H1 (cell line): ENCODE measurements around the gene ETDC. TPM values are rescaled to one million over a fixed set of nuclear protein-coding genes. Genes with fewer than 3 reads are reported as not detected.
A peak's percentile ranks its signal among the peaks of the same experiment; 100 is the strongest.

ENCODE experiments used
- CTCF ChIA-PET: fragments of 300-600 bp; sonication (Branson Sonifier 250); formaldehyde crosslinking; loops from one replicate; lab custom pipeline; 2021; ENCODE audit not compliant: partially characterized antibody; lab: Charles Lee
- POLR2A ChIA-PET: fragments of 300-600 bp; sonication (Branson Sonifier 250); formaldehyde crosslinking; loops from one replicate; lab custom pipeline; 2021; ENCODE audit warnings: inconsistent platforms; ENCODE audit not compliant: partially characterized antibody; lab: Charles Lee
- DNase-seq, 2 experiments: peaks; one replicate each; pipeline versions ENCODE4 v3.0.0 to v3.0.0-alpha.2; 2010 to 2022; ENCODE audit warnings: low spot score in 2 of 2, low read depth in 1 of 2, mixed read lengths in 1 of 2
- FAIRE-seq: peaks from 2 replicates; lab custom pipeline; 2011; peaks lifted over from hg19 to GRCh38; lab: Jason Lieb, UNC
- H2AFZ ChIP-seq: 2 replicates; pipeline ENCODE4 v1.8.1; 2012; ENCODE audit warnings: low read length, inconsistent platforms
- H2AK5ac ChIP-seq: 2 replicates; pipeline ENCODE4 v1.6.1; 2013; ENCODE audit warnings: low read depth, low read length
- H2BK120ac ChIP-seq: replicated peaks from 2 replicates; pipeline ENCODE3; 2013; ENCODE audit warnings: low read depth, low read length, inconsistent platforms
- H2BK12ac ChIP-seq: 2 replicates; pipeline ENCODE4 v1.6.1; 2013; ENCODE audit warnings: low read depth, low read length
- H2BK15ac ChIP-seq: 2 replicates; pipeline ENCODE4 v1.6.1; 2013; ENCODE audit warnings: low read length
- H2BK20ac ChIP-seq: 2 replicates; pipeline ENCODE4 v1.6.1; 2013; ENCODE audit warnings: low read length
- H2BK5ac ChIP-seq: 2 replicates; pipeline ENCODE4 v1.6.1; 2013; ENCODE audit warnings: low read depth, low read length
- H3K14ac ChIP-seq: 2 replicates; pipeline ENCODE4 v1.6.1; 2013; ENCODE audit warnings: inconsistent platforms; ENCODE audit not compliant: insufficient read length
- H3K18ac ChIP-seq: 2 replicates; pipeline ENCODE4 v1.6.1; 2013; ENCODE audit warnings: low read length; ENCODE audit errors: extremely low read depth
- H3K23ac ChIP-seq: 2 replicates; pipeline ENCODE4 v1.6.1; 2013; ENCODE audit warnings: inconsistent platforms; ENCODE audit not compliant: insufficient read length
- H3K23me2 ChIP-seq: 2 replicates; pipeline ENCODE4 v1.6.1; 2013; ENCODE audit warnings: low read depth, low read length
- H3K27ac ChIP-seq: 2 replicates; pipeline ENCODE4 v1.6.1; 2011; ENCODE audit warnings: low read depth, low read length, inconsistent platforms
- H3K27me3 ChIP-seq, 4 experiments: replicated peaks in 1 of 4; 1 replicate in 1 of 4; 2 replicates in 3 of 4; pipeline versions ENCODE4 v1.6.1 to v1.8.1; 2011 to 2013; ENCODE audit warnings: low read length in 3 of 4, mild to moderate bottlenecking in 3 of 4, inconsistent platforms in 2 of 4, mixed read lengths in 2 of 4, moderate library complexity in 1 of 4; ENCODE audit not compliant: control insufficient read depth in 3 of 4, insufficient read depth in 3 of 4; ENCODE audit errors: extremely low read depth in 1 of 4
- H3K36me3 ChIP-seq, 4 experiments: 2 replicates each; pipeline versions ENCODE4 v1.6.1 to v1.8.1; 2011 to 2013; ENCODE audit warnings: mild to moderate bottlenecking in 4 of 4, low read length in 3 of 4, moderate library complexity in 2 of 4, control low read depth in 1 of 4, inconsistent platforms in 1 of 4; ENCODE audit not compliant: insufficient read depth in 4 of 4, control insufficient read depth in 2 of 4
- H3K4ac ChIP-seq: replicated peaks from 2 replicates; pipeline ENCODE3; 2013; ENCODE audit warnings: low read length, low read depth, mixed read lengths, inconsistent platforms; ENCODE audit not compliant: insufficient read length
- H3K4me1 ChIP-seq, 4 experiments: replicated peaks in 1 of 4; 1 replicate in 1 of 4; 2 replicates in 3 of 4; pipeline versions ENCODE4 v1.6.1 to v1.8.1; 2011 to 2013; ENCODE audit warnings: low read length in 3 of 4, inconsistent platforms in 2 of 4, mixed read lengths in 1 of 4; ENCODE audit not compliant: insufficient read depth in 4 of 4, control insufficient read depth in 3 of 4
- H3K4me2 ChIP-seq, 2 experiments: 2 replicates each; pipeline versions ENCODE4 v1.6.1 to v1.8.1; 2011 to 2013; ENCODE audit warnings: low read depth in 2 of 2, low read length in 2 of 2, control low read depth in 1 of 2, inconsistent platforms in 1 of 2, mild to moderate bottlenecking in 1 of 2; ENCODE audit not compliant: insufficient read depth in 1 of 2
- H3K4me3 ChIP-seq, 4 experiments: fragments of 200-600, 300-600 bp in 1 of 4; sonication (generic), shearing (Covaris generic), sonication (Bioruptor Twin) in 1 of 4; 2 replicates each; pipeline versions ENCODE4 v1.5.1 to v1.8.1; 2011 to 2016; ENCODE audit warnings: low read length in 4 of 4, low read depth in 3 of 4, control low read depth in 2 of 4, inconsistent platforms in 2 of 4, mild to moderate bottlenecking in 2 of 4, mixed read lengths in 1 of 4, moderate library complexity in 1 of 4; ENCODE audit not compliant: insufficient read depth in 2 of 4; ENCODE audit errors: extremely low read depth in 1 of 4
- H3K56ac ChIP-seq: replicated peaks from 2 replicates; pipeline ENCODE3; 2013; ENCODE audit warnings: low read depth, mild to moderate bottlenecking, mixed read lengths, low read length, inconsistent platforms; ENCODE audit not compliant: insufficient read length
- H3K79me1 ChIP-seq: 2 replicates; pipeline ENCODE4 v1.6.1; 2013; ENCODE audit warnings: low read depth, low read length, control low read depth
- H3K79me2 ChIP-seq, 2 experiments: 2 replicates each; pipeline versions ENCODE4 v1.6.1 to v1.8.1; 2012 to 2013; ENCODE audit warnings: low read length in 2 of 2, mild to moderate bottlenecking in 2 of 2, inconsistent platforms in 1 of 2; ENCODE audit not compliant: insufficient read depth in 2 of 2, control insufficient read depth in 1 of 2
- H3K9ac ChIP-seq, 4 experiments: replicated peaks in 1 of 4; 1 replicate in 1 of 4; 2 replicates in 3 of 4; pipeline versions ENCODE4 v1.6.1 to v1.8.1; 2011 to 2013; ENCODE audit warnings: low read depth in 3 of 4, low read length in 3 of 4, control low read depth in 2 of 4, mild to moderate bottlenecking in 2 of 4, moderate library complexity in 2 of 4, inconsistent platforms in 1 of 4; ENCODE audit errors: extremely low read depth in 1 of 4
- H3K9me3 ChIP-seq, 2 experiments: 2 replicates each; pipeline versions ENCODE4 v1.6.1 to v1.8.1; 2012 to 2013; ENCODE audit warnings: mild to moderate bottlenecking in 2 of 2, moderate library complexity in 2 of 2, control low read depth in 1 of 2, inconsistent platforms in 1 of 2, low read depth in 1 of 2, low read length in 1 of 2, mixed read lengths in 1 of 2; ENCODE audit not compliant: insufficient read depth in 2 of 2
- H4K20me1 ChIP-seq, 2 experiments: replicated peaks in 1 of 2; 2 replicates each; pipeline versions ENCODE3 to v1.8.1; 2011 to 2013; ENCODE audit warnings: inconsistent platforms in 2 of 2, low read length in 2 of 2, mild to moderate bottlenecking in 1 of 2; ENCODE audit not compliant: insufficient read depth in 2 of 2, control insufficient read depth in 1 of 2
- H4K5ac ChIP-seq: 2 replicates; pipeline ENCODE4 v1.6.1; 2013; ENCODE audit warnings: low read length, low read depth, mixed read lengths, inconsistent platforms; ENCODE audit not compliant: insufficient read length
- H4K8ac ChIP-seq: 2 replicates; pipeline ENCODE4 v1.8.0; 2013; ENCODE audit warnings: mild to moderate bottlenecking, moderate library complexity, low read length, inconsistent platforms; ENCODE audit not compliant: insufficient read depth; ENCODE audit errors: extremely low read depth
- H4K91ac ChIP-seq: replicated peaks from 2 replicates; pipeline ENCODE3; 2013; ENCODE audit warnings: low read length, mixed read lengths, inconsistent platforms; ENCODE audit not compliant: insufficient read length
- RNF2 ChIP-seq: fragments of 200-900, 300-1000 bp; sonication (generic); IDR thresholded peaks from 2 replicates; pipeline ENCODE4 v1.7.1; 2016; ENCODE audit warnings: borderline replicate concordance, low read depth, mild to moderate bottlenecking, antibody characterized with exemption, low read length; ENCODE audit not compliant: poor library complexity, severe bottlenecking; ENCODE audit errors: missing control alignments
- TEAD4 ChIP-seq: IDR thresholded peaks from 2 replicates; pipeline ENCODE4 v1.6.1; 2012; ENCODE audit warnings: low read depth, low read length, inconsistent platforms, mixed read lengths
- WGBS, 2 experiments: shearing (Covaris generic) in 1 of 2; methylation state at CpG; one replicate each; pipeline versions ENCODE4 v1.1.6 to v1.1.7; 2013 to 2015; ENCODE audit warnings: low lambda C conversion rate in 2 of 2, mixed read lengths in 2 of 2, inconsistent platforms in 1 of 2, low coverage in 1 of 2, missing lambda C conversion rate in 1 of 2; ENCODE audit not compliant: insufficient replicate concordance in 2 of 2, insufficient coverage in 1 of 2, insufficient read length in 1 of 2; ENCODE audit errors: extremely low coverage in 1 of 2, missing lambda C conversion rate in 1 of 2; 5-methylcytosine and 5-hydroxymethylcytosine counted together
- polyA plus RNA-seq, 7 experiments: library from polyadenylated mRNA; depleted of rRNA in 3 of 7; stranded (reverse) in 5 of 7; unstranded in 2 of 7; fragments of >200 nt in 5 of 7; fragments of 200-250 nt in 2 of 7; gene quantifications; 1 replicate in 5 of 7; 2 replicates in 1 of 7; 4 replicates in 1 of 7; pipeline versions ENCODE4 v1.2.1 to v1.2.3, GENCODE V29; 2011 to 2013; ENCODE audit warnings: missing spikeins in 2 of 7, mixed read lengths in 2 of 7
- total RNA-seq: library from RNA; stranded (reverse); fragmentation: NEBNext Ultra II Directional; extraction: Animal tissue kit (Norgen Biotek cat#: 25700); gene quantifications from 2 replicates; pipeline ENCODE4 v1.2.1, GENCODE V29; 2021

ETDC gene
- total and polyA plus RNA-seq, 2 of the 8 experiments (the other 6 are each of a cell fraction or from before 2014, with no cell fraction given) = not detected

DNA sequence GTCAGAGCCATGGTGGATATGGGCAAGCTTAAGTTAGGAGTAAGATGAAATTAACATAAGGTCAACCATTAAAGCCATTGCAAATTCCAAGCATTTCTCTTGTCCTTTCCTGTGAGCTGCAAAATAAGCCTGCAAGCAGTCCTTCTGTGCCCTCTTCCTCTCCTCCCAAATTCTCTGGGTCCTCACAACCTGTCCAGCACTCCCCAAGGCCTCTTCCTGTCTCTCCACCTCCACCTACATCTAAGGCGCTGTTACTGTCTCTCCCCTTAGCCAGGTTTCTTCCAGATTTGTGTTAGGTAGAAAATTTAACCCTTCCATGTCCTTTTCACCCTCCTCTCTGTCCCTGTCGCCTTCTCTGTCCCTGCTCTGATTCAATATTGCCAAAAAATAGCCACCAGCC is 22.2 kb downstream of the ETDC start:
- Histone ChIP-seq H4K91ac (no peak overlapping the region), H3K36me3 (peaks cover 0 to 3% (median 2%) of the 10 kb centered on the region in 4 experiments; a peak in 3 of 8 replicates), H3K9ac (no peak overlapping the region), H2BK5ac (no peak overlapping the region), H3K4me2 (peak overlapping the region; percentile 28 to 40; a peak in 3 of 4 replicates), H2AK5ac (no peak overlapping the region), H3K4me1 (peaks cover 0 to 5% (median under 1%) of the 10 kb centered on the region in 4 experiments; a peak in 2 of 7 replicates), H4K20me1 (peaks cover 0 to 1% of the 10 kb centered on the region in 2 experiments), H3K4ac (no peak overlapping the region), H3K79me1 (no peaks in the 10 kb centered on the region; the same call in 1 of the 2 replicates), H2AFZ (no peak overlapping the region), H3K56ac (no peak overlapping the region), H2BK12ac (no peak overlapping the region), H3K27ac (no peak overlapping the region; the same call in 1 of the 2 replicates), H3K14ac (no peak overlapping the region), H2BK120ac (no peak overlapping the region), H4K8ac (peak overlapping the region; percentile 15; the same call in 1 of the 2 replicates), H2BK15ac (no peak overlapping the region), H3K27me3 (no peaks in the 10 kb centered on the region), H4K5ac (no peak overlapping the region), H3K18ac (no peak overlapping the region; the same call in 1 of the 2 replicates), H3K9me3 (no peaks in the 10 kb centered on the region), H2BK20ac (no peak overlapping the region), H3K23ac (no peak overlapping the region), H3K4me3 (no peak overlapping the region), H3K79me2 (peaks cover 0 to 29% of the 10 kb centered on the region in 2 experiments; a peak in 2 of 4 replicates), H3K23me2 (no peaks in the 10 kb centered on the region)
- no peak for TF ChIP-seq RNF2
- TF ChIP-seq TEAD4 = 0 out of 2 replicates have a peak, but pooled peaks have one; percentile 7
- no peak for DNase-seq
- WGBS, 2 experiments = 86% methylated on average over 1 of the region's 2 CpGs; no CpG with 5 or more reads in 1 of the 2 experiments
- POLR2A ChIA-PET = no interaction called here
- CTCF ChIA-PET = no interaction called here
- FAIRE-seq = no peak
